Occipital lobe (tissue), 2 donors: ENCODE measurements around the gene KIAA0825. TPM values are rescaled to one million over a fixed set of nuclear protein-coding genes. Genes with fewer than 3 reads are reported as not detected.
"Not testable (repeated sequence)": the region's sequence is repeated elsewhere in the genome, so short reads cannot be mapped to it uniquely, and the experiment has no call there.

Source experiments
- DNase-seq: peaks from one replicate; lab custom pipeline; 2025; lab: John Stamatoyannopoulos, UW
- total RNA-seq: library from RNA; depleted of rRNA; stranded (reverse); fragments of >200 nt; gene quantifications from one replicate; pipeline ENCODE4 v1.2.3, GENCODE V29; 2014

KIAA0825 gene
- total RNA-seq, 1 donor from 2014 or later = 37.6 TPM

DNA sequence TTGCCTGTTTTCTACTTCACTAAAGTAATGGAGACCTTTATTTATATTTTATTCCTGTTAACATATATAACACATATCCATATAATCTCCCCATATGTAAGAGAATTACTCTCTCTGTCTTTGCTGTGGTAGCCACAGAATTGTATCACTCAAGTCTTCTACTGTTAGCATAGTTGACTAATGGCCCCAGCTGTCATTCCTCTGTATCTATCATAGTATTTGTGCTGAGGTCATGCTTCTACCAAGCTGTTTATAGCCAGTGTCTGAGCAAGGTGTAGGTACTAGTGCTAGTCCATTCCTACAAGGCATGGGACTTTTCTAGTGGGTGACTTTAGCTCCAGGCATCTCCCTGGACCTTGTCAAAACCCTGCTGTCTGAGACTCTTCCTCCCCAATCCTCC is 244.1 kb downstream of the KIAA0825 start:
- no peak for DNase-seq

DNA sequence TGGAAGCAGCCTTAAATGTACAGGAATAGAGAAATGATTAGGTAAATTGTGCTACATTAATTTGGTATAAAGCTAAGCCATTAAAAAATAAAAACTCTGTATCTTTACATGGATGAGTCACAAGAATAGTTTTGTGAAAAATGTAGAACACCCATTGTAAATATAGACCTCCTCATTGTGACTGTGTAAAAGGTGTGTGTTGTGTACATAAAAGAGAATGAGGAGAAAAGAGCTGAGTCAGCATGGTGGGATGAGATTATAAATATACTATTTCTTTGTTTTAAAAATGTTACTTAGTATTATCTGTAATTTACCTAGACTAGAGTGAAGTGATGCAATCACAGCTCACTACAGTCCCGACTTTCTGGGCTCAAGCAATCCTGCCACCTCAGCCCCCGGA is 250.5 kb downstream of the KIAA0825 start:
- DNase-seq = no peak

DNA sequence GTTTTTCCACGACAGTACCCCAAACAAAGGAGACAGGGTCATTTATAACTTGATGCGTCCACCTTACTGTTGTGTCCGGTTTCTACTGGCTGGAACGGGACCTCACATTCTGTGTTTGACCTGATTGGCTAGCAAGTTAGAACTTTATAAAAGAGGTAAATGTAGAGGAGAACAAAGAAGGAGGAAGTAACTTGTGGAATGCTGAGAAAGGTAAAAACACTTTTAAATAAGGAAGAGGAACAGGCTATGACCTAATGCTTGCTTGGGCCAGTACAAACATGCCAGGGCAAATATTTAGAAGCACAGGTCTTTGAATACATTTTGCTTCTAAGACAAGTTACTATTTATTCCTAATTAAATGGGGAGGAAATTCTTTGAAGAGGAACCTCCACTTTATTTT is 251.6 kb downstream of the KIAA0825 start:
- no peak for DNase-seq

DNA sequence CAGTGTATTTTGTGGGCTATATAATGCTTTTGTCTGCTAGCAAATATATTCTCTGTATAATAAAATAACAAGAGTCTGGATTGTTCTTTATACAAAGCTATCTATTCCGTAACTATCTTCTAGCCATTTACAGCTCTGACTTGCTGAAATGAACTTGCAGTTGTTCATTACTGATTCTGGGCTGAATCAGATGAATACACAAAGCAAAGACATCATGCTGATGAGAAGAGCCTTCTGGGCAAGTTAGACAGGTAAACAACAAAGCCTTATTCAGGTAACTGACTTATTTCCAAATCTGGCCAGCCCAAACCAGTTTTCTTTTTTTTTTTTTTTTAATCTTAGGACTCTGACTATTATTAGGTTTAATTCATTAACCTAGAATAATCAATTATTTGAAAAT is 255.5 kb downstream of the KIAA0825 start:
- DNase-seq = no peak

DNA sequence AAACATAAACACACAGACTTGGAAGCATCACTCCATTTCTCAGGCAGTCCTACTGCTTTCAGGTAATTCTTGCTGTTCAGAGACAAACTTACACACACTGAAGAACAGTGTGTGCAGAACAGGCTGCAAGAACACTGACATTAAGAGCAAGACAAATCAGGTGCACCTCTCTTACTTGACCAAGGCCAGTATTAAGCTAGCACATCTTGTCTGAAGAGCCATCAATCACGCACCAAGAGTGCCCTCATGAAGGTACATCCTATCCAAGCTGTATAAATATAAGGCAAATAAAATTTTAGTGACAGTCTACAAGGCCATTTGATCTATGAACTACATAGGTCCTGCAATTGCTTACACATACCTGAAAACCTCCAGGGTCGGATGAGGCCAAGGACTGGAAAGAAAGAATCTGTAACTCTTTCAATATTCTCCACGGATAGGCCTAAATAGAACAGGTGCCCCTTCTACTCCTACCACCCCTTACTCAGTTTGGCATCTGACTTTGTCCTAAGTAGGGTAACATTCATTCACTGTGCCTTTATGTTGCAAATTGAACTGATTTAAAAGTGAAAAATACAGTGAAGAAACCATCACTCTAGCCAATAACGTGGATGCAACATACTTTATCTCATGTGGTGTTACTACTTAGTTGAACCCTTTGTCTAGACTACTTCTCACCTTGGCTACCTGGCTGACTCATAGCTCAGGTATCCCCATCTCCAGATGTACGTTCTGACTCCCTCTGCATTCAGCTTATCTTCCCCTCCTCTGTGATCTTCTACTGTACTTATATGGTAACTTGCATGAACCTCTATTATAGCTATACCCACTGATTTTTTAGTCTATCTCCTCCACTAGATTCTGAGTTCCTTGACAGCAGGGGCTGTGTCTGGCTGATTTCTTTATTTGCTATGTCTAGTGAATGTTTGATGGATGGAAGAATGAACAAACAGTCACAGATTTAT is 256.3 kb downstream of the KIAA0825 start:
- no peak for DNase-seq

DNA sequence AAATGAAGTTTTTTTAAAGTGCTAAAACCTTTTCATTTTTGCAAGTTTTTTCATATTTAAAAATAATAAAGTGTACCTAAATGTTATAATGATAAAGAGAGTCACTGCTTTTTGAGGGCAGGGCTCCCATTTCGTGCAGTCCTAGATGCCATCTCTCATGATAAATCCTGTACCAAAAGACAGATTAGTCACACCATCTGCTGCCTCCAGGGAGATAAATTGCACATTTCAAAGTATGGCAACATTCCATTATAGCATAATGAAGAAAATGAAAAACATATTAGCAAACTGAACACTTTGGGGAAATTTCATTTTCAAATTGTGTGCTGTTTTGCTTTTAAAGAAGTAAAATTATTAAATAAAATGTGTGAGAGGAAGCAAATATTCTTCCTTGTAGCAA is 257.2 kb downstream of the KIAA0825 start:
- no peak for DNase-seq

DNA sequence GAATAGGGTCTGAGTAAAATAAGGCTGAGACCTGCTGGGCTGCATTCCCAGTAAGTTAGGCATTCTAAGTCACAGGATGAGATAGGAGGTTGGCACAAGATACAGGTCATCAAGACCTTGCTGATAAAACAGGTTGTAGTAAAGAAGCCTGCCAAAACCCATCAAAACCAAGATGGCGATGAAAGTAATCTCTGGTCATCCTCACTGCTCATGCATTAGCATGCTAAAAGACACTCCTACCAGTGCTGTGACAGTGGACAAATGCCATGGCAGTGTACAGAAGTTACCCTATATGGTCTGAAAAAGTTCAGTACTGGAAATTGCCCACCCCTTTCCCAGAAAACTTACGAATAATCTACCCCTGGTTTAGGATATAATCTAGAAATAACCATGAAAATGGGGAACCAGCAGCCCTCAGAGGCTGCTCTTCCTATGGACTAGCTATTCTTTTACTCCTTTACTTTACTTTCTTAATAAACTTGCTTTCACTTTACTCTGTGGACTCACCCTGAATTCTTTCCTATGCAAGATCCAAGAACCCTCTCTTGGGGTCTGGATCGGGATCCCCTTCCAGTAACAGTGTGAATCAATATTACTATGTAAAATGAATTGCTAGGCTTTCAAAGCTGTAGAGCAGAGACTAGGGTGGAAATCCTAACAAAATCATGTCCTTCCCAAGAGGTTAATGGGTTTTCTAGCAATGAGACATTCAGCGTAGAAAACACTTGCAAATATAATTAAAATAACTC is 257.8 kb downstream of the KIAA0825 start:
- no peak for DNase-seq

DNA sequence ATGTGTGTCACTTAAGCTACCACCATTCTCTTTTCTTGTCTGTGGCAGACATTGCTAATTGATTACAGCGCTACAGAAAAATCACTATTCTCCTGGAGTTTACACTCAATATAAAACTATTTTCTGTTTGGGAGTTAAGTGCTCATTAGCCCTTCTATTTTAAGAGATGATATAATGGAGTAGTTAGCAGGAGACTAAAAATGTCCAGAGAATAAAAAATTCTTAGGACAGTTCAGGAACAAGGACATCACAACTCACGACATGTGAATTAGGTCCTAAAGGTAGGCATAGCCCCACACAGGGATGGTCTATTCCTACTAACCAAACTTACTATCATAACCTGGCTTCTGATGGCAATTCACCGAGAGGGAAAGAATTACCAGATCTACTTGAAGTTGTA is 258.5 kb downstream of the KIAA0825 start:
- no peak for DNase-seq

DNA sequence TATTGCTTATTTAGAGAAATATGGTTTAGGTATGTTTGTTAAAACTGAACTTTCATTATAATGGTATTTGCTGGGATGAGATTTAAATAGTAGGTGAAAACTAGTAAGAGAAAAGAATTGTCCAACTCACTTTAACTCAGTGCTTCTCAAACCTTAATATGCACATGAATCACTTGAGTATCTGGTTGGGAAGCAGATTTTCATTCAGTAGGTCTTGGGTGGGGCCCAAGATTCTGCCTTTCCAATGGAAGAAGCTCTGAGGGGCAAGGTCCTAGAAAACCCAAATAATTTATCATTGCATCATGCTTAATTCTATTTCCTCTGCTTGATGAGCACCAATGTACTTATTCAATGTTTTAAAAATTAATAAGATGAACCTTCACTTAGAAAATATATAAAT is 262.6 kb downstream of the KIAA0825 start:
- no peak for DNase-seq

DNA sequence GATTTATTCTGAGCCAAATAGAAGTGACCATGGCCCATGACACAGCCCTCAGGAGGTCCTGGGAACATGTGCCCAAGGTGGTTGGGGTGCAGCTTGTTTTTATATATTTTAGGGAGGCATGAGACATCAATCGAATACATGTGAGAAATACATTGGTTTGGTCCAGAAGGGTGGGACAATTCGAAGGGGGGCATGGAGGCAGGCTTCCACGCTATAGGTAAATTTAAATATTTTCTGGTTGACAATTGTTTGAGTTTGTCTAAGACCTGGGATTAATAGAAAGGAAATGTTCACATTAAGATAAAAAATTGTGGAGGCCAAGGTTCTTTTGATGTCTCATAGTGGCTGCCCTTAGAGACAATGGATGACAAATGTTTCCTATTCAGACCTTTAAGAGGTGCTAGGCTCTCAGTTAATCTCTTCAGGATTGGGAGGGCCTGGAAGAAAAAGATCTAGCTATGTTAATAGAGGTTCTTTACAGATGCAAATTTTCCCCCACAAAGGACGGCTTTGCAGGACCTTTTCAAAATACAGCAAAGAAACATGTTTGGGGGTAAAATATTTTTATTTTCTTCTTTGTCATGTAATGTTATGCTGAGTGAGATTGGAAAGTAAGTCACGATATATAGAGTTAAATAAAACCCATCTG is 263.4 kb downstream of the KIAA0825 start:
- not testable (repeated sequence) for DNase-seq

DNA sequence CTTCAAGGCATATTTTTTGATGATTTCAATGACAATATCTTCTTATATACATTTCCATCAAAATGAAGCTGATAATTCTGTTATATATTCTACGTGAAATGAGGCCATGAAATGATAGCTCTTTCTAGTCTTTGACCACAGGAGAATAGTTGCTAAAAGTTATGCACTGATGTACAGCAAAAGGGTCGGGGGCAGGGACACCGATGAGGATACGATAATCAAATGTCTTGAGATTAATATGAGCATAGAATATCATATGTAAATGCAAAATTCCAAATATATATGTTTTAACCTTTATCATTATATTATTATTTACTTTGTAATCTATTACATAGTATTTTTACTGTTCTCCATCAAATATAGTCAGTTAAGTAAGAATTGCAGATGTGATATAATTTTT is 264.8 kb downstream of the KIAA0825 start:
- no peak for DNase-seq

DNA sequence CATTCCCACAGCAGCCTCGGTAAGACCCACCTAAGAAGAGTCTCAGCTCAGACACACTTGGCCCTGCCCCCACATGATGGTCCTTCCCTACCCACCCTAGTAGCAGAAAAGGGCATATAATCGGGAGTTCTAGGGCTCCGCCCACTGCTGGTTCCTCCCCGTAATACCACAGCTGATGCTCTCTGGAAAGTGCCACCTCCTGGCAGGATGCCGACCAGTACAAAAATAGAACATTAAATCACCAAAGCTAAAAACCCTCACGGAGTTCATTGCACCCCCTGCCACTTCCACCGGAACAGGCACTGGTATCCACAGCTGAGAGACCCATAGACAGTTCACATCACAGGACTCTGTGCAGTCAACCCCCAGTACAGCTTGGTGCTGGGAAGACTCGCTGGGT is 271.3 kb downstream of the KIAA0825 start:
- no peak for DNase-seq

DNA sequence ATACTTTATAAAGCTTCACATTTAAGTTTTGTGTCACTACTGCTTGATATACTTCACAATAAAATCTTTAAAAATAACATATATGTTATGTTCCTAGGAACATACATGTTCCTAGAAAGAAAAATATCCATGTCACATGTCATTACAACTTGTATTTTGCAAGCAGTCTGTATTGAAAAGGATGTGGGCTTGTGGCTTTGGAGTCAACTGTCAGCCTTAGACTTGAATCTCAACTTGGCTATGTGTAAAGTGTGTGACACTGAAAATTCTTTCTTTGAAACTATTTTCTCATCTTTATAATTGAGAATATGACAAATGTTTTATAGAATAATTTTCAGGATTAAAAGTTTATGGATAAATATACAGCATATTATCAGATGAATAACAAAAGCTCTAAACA is 273.1 kb downstream of the KIAA0825 start:
- no peak for DNase-seq

DNA sequence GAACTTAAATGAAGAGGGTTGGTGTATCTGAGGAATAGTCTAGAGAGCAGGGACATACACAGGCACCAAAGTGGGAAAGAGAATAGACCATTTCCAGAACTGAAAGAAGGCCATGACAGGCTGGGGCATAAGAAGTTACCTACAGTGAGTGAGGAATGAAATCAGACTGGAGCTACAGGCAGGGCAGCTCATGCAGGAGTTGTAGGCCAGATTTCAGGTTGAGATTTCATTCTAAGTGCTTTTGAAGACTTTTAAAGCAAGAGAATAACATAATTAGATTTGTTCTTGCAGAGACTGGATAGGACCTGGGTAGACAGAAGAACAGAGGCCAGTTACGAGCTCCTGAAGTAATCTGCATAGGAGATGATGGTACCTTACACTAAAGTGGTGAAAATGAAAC is 280.8 kb downstream of the KIAA0825 start:
- no peak for DNase-seq

DNA sequence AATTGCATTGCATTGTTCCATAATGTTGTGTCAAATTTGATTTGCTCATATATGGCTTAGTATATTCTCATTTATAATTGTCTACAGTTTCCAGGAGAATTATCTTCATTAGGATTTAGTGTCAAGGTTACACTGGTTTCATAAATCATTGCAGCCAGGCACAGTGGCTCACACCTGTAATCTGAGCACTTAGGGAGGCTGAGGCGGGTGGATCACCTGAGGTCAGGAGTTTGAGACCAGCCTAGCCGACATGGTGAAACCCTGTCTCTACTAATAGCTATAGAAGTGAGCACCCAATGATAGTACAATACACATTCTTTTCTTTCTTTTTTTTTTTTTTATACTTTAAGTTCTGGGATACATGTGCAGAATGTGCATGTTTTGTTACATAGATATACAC is 282.5 kb downstream of the KIAA0825 start:
- no peak for DNase-seq

DNA sequence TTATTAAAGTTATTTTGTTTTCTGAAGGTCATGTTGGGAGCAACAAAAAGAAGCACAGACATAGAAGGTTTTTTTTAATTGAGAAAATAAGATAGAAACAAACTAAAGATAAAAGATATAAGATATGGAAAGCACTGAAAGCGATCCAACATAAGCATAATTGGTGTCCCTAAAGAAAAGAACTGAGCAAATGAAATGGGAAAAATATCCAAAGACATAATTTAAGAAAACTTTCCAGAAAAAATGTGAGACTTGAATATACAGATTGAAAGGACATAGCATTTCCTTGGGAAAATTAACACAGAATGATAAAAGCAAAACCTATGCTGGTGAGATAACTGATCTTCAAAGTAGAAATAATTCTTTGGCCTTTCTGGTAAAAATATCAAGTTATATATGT is 289.3 kb downstream of the KIAA0825 start:
- no peak for DNase-seq

DNA sequence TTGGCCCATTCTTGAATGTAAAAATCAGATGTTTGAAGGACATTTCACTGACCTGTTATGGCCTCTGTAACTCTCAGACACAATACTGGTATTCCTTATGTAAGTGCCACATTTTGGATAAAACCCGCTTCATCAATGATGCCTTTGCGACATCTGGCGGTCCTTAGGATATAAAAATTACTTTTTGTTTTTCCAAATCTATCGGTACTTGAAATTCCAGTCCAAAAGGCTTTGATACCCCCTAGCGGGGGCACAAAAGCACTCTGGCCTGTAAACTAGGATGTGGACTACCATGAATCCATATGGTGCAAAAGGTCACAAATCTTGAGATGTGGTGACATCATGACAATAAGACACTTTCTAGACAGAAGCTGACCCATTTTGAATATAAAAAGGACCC is 291.8 kb downstream of the KIAA0825 start:
- no peak for DNase-seq

DNA sequence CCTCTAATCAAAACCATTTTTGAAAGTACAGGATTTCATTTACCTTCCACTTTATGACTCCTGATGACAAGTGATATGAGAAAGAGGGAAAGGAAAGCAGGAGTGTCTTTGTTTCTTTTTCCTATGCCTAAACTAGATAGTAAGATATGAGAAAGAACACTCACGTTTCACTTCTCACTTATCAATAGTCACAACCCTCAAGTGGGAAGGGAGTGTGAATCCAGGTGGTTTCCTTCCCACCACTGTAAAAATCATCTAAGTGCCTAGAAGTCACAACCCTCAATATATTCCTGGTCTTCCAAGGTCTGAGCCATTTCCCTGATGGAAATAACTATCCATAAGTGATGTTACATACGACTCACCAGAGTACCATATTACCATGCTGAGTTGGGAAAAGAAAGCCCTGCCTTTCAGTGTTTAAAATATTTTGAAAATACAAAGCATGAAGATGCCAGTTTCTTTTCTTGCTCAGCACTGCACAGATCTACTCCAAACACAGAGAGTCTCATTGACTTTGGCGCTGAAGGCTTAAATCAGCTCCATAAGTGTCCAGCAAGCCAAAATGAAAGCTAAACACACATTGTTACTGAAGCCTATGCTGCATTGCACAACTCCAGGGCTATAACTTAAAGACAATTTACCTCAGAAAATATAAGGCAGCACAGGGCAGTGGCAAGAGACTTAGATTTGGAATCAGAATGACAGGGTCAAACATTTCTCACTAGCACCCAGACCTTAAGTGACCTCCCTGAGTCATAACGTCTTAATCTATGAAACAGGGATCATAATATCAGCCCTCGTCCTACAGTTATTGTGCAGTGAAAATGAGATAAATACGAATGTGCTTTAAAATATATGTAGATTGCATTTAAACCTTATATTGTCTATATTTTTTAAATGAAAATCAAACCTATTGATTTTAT is 301.2 kb downstream of the KIAA0825 start:
- no peak for DNase-seq

DNA sequence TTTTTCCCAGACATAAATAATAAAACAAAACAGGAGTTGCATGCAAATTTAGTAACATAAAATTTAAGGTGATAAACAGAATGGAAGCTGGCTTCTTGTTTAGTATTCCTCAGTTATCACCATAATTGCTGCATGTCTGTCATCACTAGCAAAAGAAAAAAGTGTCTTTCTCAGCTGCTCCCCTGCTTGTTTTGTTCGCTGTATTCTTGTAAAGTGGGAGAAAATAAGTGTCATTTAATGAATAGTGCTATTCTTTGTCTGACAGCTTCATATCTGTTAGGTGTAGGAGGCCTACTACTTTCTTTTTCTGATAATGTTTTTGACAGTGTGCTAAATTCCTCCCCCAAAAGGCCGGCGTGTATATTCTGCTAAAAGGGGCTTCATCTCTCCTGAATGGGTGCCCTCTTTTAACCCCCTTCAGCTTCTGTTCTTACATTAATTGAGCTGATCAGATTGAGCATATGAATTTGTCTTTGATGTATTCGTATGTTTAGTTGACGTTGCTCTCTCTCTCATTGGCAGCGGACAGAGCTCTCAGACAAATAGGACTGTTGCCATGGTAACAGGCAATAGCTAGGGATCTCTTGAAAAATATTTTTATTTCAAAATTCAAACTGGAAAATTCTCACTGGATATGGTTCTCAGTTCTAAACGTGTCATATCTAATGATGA is 303.8 kb downstream of the KIAA0825 start:
- DNase-seq = no peak

DNA sequence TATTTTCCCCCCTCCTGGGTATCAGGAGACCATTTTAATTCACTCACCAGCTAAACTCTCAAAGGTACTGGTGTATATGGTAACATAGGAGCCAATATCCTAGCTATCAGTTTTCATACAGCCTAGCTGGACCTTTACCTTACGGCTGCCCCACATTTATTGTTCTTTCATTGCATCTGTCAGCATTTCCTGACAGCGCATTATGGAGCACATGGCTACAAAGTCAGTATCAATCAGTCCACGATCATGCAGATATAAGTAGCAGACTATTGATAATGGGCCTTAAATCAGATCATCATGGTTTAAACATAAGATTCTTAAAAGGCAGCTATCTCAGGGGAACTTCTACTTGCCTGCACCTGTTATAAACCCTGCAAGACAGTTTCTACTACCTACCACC is 304.7 kb downstream of the KIAA0825 start:
- DNase-seq = no peak

DNA sequence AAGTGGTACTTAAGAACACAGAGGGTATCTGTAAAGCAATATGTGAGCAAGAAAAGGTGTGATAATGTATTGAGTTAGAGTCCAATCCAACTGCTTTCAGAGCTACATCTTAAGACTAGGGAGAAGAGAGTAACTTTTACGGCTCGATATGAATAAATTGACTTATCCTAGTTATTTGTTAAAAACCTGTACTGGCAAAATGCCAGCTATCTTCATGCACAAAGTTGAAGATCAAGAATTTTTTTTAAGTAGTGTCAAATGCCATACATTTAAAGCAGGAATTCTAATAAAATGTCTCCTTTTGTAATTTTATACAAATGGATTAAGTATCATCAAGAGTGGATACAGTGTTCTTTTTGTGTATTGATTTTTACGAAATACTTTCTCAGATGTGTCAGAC is 305.2 kb downstream of the KIAA0825 start:
- DNase-seq = no peak
